GM12873 (cell line): ENCODE data around the gene DGKZ.

ENCODE experiments used
- CTCF ChIP-seq: IDR thresholded peaks from 2 replicates; pipeline ENCODE4 v1.5.1; 2012; ENCODE audit warnings: low read depth, mild to moderate bottlenecking, moderate library complexity, low read length, control low read depth; ENCODE audit not compliant: insufficient read depth; ENCODE audit errors: missing control alignments

The DGKZ gene

GRCh38 chr11:46319074-46319453, 28.2 kb upstream of the DGKZ start:
- no peak for TF ChIP-seq CTCF

- TF ChIP-seq CTCF: no peak
Observed at GRCh38 chr11:46321757-46322156, 25.5 kb upstream of the DGKZ start.

- peak; percentile 51 for TF ChIP-seq CTCF
Observed at GRCh38 chr11:46322759-46323158, 24.5 kb upstream of the DGKZ start.

DNA sequence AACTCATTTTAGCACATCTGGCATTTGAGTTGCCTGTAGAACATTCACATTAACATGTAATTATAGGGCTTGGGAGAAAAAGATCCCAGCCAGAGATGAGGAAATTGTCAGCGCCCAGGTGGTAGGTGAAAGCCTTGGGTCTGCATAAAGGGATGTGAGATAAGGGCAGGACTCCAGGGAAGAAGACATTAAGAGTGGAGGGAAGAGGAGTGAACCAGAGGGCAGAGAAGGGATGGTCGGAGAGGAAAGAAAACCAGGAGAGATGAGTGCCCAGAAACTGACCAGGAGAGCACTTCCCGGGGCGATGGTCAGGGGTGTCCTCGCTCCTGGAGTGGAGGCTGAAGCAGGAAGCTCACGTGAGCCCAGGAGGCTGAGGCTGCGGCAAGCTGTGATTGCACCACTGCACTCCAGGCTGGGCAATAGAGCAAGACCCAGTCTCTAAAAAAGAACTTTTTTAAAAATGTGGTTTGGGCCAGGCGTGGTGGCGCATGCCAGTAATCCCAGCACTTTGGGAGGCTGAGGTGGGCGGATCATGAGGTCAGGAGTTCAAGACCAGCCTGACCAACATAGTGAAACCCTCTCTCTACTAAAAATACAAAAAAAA, 20.3 kb upstream of the DGKZ start:
- no peak for TF ChIP-seq CTCF

DNA sequence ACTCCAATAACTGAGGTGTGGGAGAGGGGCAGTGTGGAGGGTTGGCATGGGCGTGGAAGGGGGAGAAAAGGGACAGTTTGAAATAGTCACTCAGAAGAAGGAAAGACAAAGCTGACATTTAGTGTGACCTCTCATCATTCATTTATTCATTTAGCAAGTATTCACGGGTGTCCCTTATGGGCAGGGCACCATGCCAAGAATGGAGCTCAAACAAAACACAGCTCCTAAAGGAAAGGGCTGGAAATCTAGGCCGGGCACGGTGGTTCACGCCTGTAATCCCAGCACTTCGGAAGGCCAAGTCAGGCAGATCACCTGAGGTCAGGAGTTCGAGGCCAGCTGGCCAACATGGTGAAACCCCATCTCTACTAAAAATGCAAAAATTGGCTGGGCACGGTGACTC, 19.4 kb upstream of the DGKZ start:
- no peak for TF ChIP-seq CTCF

DNA sequence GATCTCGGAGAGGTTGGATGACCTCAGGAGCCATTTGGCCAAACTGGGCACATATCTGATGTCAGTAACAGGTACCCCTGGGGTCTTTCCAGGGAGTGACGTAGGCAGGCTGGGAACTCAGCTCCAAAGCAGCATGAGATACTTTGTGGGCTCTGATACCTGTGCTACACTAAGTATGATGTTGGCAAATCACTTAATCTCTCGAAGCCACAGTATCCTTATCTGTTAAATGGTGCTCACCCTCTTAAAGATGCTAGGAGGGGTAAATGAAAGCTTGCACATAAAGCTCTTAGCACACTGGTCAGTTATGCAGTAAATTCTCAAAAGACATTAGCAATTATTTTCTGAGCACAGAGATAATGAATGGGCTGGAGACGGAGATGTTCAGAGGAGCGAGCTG, 17.1 kb upstream of the DGKZ start:
- no peak for TF ChIP-seq CTCF

- TF ChIP-seq CTCF: no peak
Observed at GRCh38 chr11:46330563-46331281, 16.5 kb upstream of the DGKZ start.
